Upper lobe of left lung (tissue), 4 donors: ENCODE data around the gene IL7R.

Experiments
- CTCF ChIP-seq, 6 experiments: fragments of 450-650 bp in 4 of 6; fragments of 200-600 bp in 2 of 6; sonication (generic) in 2 of 6; IDR thresholded peaks; one replicate each; pipeline ENCODE4 v1.5.1; 2016 to 2019; ENCODE audit warnings: antibody characterized with exemption in 6 of 6
- POLR2AphosphoS5 ChIP-seq, 2 donors: sonication (generic); formaldehyde crosslinking; IDR thresholded peaks; one replicate each; pipeline ENCODE4 v1.5.1; 2017; ENCODE audit warnings: antibody characterized with exemption in 2 of 2

- no peak for TF ChIP-seq CTCF (IDR thresholded peaks at IDR 0.05)
- TF ChIP-seq POLR2AphosphoS5 (IDR thresholded peaks at IDR 0.05): no peak
Measured at GRCh38 chr5:35900972-35901695, 44.4 kb downstream of the IL7R start.
